Testis (tissue), 3 donors: Measurements from ENCODE around the gene INTS6. TPM values are rescaled to one million over a fixed set of nuclear protein-coding genes. Genes with fewer than 3 reads are reported as not detected.

Source experiments
- DNase-seq: peaks from one replicate; pipeline ENCODE4 v3.0.0-alpha.2; 2019
- H3K27ac ChIP-seq, 2 donors: fragments of 200-600 bp; sonication (generic); one replicate each; pipeline ENCODE4 v1.5.1; 2019
- H3K27me3 ChIP-seq: fragments of 200-600 bp; sonication (generic); one replicate; pipeline ENCODE4 v1.5.1; 2019
- H3K36me3 ChIP-seq: fragments of 200-600 bp; sonication (generic); one replicate; pipeline ENCODE4 v1.5.1; 2017; ENCODE audit warnings: low read depth; ENCODE audit errors: missing control alignments
- H3K4me1 ChIP-seq: fragments of 200-600 bp; sonication (generic); one replicate; pipeline ENCODE4 v1.5.1; 2019
- H3K4me3 ChIP-seq, 2 donors: fragments of 200-600 bp; sonication (generic); one replicate each; pipeline ENCODE4 v1.5.1; 2017 to 2019
- H3K9me3 ChIP-seq: fragments of 200-600 bp; sonication (generic); one replicate; pipeline ENCODE4 v1.5.1; 2017
- POLR2A ChIP-seq: fragments of 450-650 bp; IDR thresholded peaks from one replicate; pipeline ENCODE4 v1.6.1; 2017; ENCODE audit warnings: antibody characterized with exemption, mild to moderate bottlenecking, moderate library complexity
- WGBS, 2 donors: methylation state at CpG; one replicate each; pipeline ENCODE4 v1.1.5; 2018; 5-methylcytosine and 5-hydroxymethylcytosine counted together
- intact Hi-C: fragments of 100-400 bp; cut with DNase I; formaldehyde crosslinking; loops from one replicate; pipeline ENCODE4 v1.15.1; 2023; ENCODE audit warnings: low total_unique reads
- polyA plus RNA-seq: library from polyadenylated mRNA; stranded (reverse); fragments of 350-450 nt; fragmentation: Illumina TruSeq; extraction: RNeasy Lipid Tissue Mini Kit (QIAGEN cat#74804); gene quantifications from one replicate; pipeline ENCODE4 v1.2.3, GENCODE V29; 2014; ENCODE audit warnings: low read depth, low replicate concordance; ENCODE audit not compliant: insufficient read depth
- total RNA-seq, 2 donors: library from RNA; depleted of rRNA; stranded (reverse); fragments of >200 nt; gene quantifications; one replicate each; pipeline ENCODE4 v1.2.3, GENCODE V29; 2016
- TF ChIP-seq, protein P1 (sequence below), 3 experiments: fragments of 450-650 bp in 2 of 3; fragments of 200-600 bp in 1 of 3; sonication (generic) in 1 of 3; IDR thresholded peaks; one replicate each; pipeline ENCODE4 v1.5.1; 2016 to 2019; ENCODE audit warnings: antibody characterized with exemption in 3 of 3, mild to moderate bottlenecking in 2 of 3, moderate library complexity in 1 of 3

The INTS6 gene
- total and polyA plus RNA-seq, 3 donors from 2014 or later, result 97.6 to 132 (median 130) TPM

- Histone ChIP-seq H3K36me3 (no peaks in the 10 kb centered on the region), H3K4me1 (no peaks in the 10 kb centered on the region), H3K27ac (no peak overlapping the region), H3K27me3 (no peaks in the 10 kb centered on the region), H3K4me3 (no peak overlapping the region), H3K9me3 (no peaks in the 10 kb centered on the region)
- TF ChIP-seq, protein P1, sequence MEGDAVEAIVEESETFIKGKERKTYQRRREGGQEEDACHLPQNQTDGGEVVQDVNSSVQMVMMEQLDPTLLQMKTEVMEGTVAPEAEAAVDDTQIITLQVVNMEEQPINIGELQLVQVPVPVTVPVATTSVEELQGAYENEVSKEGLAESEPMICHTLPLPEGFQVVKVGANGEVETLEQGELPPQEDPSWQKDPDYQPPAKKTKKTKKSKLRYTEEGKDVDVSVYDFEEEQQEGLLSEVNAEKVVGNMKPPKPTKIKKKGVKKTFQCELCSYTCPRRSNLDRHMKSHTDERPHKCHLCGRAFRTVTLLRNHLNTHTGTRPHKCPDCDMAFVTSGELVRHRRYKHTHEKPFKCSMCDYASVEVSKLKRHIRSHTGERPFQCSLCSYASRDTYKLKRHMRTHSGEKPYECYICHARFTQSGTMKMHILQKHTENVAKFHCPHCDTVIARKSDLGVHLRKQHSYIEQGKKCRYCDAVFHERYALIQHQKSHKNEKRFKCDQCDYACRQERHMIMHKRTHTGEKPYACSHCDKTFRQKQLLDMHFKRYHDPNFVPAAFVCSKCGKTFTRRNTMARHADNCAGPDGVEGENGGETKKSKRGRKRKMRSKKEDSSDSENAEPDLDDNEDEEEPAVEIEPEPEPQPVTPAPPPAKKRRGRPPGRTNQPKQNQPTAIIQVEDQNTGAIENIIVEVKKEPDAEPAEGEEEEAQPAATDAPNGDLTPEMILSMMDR (IDR thresholded peaks at IDR 0.05), result no peak
- TF ChIP-seq POLR2A, result no peak
- intact Hi-C loops, result no loop called here
- no peak for DNase-seq
- WGBS, 2 donors, result 31 to 65% methylated on average over 2 of the region's 2 CpGs
Observed at GRCh38 chr13:51500687-51501086, 47.9 kb upstream of the INTS6 start.

DNA sequence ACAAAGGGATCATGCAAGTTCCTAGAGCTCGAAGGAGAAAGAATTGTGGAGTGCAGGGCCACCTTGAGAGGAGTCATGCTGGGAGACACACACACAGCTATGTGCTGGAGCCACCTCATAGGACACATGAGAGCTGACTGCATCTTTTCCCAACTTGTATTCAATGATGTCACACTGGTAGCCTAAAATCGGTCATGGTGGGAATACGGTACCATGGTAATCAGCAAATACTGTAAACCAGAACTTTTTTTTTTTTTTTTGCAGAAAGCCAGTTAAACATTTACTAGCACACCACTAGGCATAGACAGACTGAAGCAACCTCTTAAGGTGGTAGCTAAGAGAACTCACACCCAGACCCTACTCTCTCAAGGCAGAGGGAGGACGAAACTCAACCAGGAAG is 47.0 kb upstream of the INTS6 start:
- no peak for DNase-seq
- intact Hi-C loops, result no loop called here
- no peaks in the 10 kb centered on the region for H3K27me3 ChIP-seq
- H3K9me3 ChIP-seq, result no peaks in the 10 kb centered on the region
- no peaks in the 10 kb centered on the region for H3K36me3 ChIP-seq
- no peak overlapping the region for H3K27ac ChIP-seq
- TF ChIP-seq, protein P1 (IDR thresholded peaks at IDR 0.05), result no peak
- no peak for TF ChIP-seq POLR2A
- H3K4me1 ChIP-seq, result no peaks in the 10 kb centered on the region
- H3K4me3 ChIP-seq, result no peak overlapping the region
- WGBS, 2 donors, result 93 to 95% methylated on average over 4 of the region's 4 CpGs

GRCh38 chr13:51495316-51495715 is 42.5 kb upstream of the INTS6 start:
- intact Hi-C loops, result no loop called here
- 60 to 70% methylated on average over 1 of the region's 1 CpG for WGBS, 2 donors
- no peak for DNase-seq

GRCh38 chr13:51494156-51494555 is 41.3 kb upstream of the INTS6 start:
- H3K36me3 ChIP-seq, result no peaks in the 10 kb centered on the region
- no peaks in the 10 kb centered on the region for H3K9me3 ChIP-seq
- DNase-seq, result no peak
- H3K4me1 ChIP-seq, result no peaks in the 10 kb centered on the region
- no peak overlapping the region for H3K27ac ChIP-seq
- intact Hi-C loops, result no loop called here
- H3K4me3 ChIP-seq, result no peak overlapping the region
- H3K27me3 ChIP-seq, result no peaks in the 10 kb centered on the region
- TF ChIP-seq POLR2A, result no peak
- TF ChIP-seq, protein P1 (IDR thresholded peaks at IDR 0.05), result no peak

More at GRCh38 chr13:51495316-51495715, 42.5 kb upstream of the INTS6 start:
- H3K36me3 ChIP-seq, result no peaks in the 10 kb centered on the region
- H3K27ac ChIP-seq, result no peak overlapping the region
- no peak overlapping the region for H3K4me3 ChIP-seq
- no peaks in the 10 kb centered on the region for H3K9me3 ChIP-seq
- no peaks in the 10 kb centered on the region for H3K4me1 ChIP-seq
- no peaks in the 10 kb centered on the region for H3K27me3 ChIP-seq
- TF ChIP-seq POLR2A, result no peak
- TF ChIP-seq, protein P1 (IDR thresholded peaks at IDR 0.05), result no peak

DNA sequence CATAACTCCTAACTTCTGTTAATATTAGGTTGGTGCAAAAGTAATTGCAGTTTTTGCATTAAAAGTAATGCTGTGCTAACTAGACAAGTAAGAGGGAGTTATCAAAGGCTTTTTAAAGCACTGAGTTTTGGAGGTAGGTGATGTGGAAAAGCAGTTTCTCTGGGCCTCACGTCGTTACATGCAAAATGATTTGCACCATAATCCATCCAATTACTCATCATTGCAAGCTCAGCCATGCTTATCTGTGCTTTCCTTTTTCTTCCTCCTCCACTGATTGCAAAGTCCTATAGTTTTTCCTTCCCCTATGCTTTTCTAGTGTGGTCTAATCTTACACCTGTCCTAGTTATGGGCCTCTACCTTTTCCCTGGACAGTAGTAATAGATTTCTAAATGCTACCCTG is 35.4 kb upstream of the INTS6 start:
- Histone ChIP-seq H3K27ac (no peak overlapping the region), H3K4me1 (no peaks in the 10 kb centered on the region), H3K4me3 (no peak overlapping the region), H3K27me3 (no peaks in the 10 kb centered on the region), H3K36me3 (no peaks in the 10 kb centered on the region), H3K9me3 (no peaks in the 10 kb centered on the region)
- TF ChIP-seq, protein P1 (IDR thresholded peaks at IDR 0.05), result no peak
- TF ChIP-seq POLR2A, result no peak
- 65 to 73% methylated on average over 2 of the region's 2 CpGs for WGBS, 2 donors
- no peak for DNase-seq
- intact Hi-C loops, result no loop called here
